ENCODE results near the gene CAPN9. TPM values are rescaled to one million over a fixed set of nuclear protein-coding genes. Genes with fewer than 3 reads are reported as not detected.

Gene CAPN9
- total RNA-seq, 1 donor from 2014 or later: 0.83 TPM

DNA sequence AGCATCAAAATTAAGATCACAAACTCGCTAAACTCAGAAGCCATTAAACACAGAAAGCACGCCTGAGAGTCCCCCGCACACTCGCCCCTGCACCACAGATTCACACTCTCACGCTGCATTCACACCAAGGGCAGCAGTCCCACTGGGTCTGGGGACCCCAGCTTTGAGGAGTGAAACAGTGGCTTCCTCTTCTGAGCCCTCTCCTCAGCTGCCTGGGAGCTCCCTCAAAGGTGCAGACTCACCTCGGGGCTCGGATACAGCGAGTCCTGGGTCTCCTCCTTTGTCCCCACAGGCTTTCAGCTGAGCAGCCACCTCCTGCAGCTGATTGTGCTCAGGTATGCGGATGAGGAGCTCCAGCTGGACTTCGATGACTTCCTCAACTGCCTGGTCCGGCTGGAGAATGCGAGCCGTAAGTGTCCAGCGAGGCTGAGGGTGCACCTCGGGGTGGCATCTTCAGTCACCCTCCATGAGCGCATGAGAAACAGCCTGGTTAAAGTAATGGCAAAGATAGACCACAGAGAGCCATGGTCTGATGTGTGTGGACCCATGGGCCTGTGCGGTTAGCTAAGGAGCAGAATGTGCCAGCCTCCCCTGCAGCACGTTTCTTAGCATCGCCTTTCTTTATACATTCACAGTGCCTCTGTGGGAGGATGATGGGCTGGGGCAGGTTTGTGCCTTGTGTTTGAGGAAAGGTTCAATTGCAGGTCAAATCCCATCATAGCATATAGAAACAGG lies 47.9 kb downstream of the CAPN9 start:
- no peak for DNase-seq (ENCODE audit: low spot score)

DNA sequence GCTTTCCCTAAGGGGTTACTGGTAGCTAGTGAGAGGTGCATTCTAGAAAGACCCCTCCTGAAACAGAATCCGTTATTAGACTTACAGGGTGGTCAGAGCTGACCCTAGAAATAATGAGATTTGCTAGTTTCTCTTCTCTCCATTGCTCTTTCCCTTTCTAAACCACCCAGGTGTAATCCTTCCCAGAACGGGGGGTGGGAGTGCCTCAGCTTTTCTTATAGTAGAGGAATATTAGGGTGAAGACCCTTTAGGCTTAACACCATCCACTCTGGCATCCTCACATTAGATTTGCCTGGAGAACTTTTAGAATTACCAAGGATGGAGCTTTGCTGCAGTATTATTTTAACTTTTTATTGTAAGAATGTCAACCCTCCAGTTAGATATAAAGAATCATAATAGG lies 49.4 kb downstream of the CAPN9 start:
- DNase-seq (ENCODE audit: low spot score): no peak

DNA sequence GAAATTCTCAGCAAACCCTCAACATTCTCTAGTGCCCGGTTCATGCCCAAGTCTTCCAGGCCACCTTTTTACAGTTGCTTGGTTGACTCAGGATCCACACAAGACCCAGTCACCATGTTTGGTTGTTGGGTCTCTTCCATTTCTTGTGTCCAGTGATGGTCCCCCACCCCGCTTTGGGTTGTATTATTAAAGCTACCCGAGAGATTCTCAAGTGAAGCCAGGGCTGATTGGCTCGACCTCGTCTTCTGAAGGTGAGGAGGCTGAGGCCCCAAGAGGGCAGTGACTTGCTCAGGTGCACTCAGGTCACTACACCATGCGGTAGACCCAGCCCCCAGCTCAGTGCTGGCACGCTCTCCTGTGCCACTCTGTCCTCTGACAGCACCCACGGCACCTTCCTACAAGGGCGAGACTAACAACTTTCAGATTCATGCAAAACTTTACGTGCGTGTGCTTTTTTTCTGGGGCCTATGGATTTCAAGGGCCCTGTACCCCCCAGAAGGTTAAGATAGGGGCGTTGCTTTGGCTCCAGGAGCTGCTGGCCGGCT lies 50.3 kb downstream of the CAPN9 start:
- DNase-seq (ENCODE audit: low spot score): peak; percentile 7

DNA sequence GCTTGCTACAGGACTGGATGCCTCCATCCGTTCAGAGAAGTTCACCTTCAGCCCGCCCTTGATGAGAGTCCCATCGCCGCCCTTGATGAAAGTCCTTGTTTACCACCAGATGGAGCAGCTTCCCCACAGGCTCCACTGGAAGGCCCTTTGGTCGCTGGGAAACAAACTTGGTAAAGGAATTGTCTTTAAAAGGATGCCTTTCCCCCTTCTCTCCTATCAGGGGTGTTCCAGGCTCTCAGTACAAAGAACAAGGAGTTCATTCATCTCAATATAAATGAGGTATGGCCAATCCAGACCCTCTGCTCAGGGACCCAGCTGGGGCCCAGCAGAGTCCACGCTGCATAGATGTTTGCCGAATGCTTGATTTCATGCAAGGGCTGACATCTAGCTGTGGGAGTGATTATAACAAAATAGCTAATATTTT lies 50.8 kb downstream of the CAPN9 start:
- DNase-seq (ENCODE audit: low spot score): peak; percentile 66

DNA sequence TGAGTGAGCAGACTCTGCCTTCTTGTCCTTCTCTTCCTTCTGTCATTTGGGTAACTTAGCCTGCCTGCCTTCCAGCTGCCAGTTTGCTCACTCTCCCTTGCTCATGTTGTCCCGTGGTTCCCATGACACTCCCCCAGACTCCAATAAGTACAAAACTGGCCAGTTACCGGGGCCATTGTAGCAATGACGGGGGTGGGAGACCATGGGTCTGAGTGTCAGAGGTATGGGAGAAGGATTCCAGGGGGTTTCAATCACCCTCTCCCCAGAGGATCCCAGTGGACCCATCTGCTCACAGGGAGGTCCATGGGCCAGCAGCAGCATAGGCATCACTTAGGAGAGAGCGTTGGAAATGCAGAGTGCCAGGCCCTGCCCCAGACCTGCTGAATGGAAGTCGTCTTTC lies 51.3 kb downstream of the CAPN9 start:
- DNase-seq (ENCODE audit: low spot score): peak; percentile 7

DNA sequence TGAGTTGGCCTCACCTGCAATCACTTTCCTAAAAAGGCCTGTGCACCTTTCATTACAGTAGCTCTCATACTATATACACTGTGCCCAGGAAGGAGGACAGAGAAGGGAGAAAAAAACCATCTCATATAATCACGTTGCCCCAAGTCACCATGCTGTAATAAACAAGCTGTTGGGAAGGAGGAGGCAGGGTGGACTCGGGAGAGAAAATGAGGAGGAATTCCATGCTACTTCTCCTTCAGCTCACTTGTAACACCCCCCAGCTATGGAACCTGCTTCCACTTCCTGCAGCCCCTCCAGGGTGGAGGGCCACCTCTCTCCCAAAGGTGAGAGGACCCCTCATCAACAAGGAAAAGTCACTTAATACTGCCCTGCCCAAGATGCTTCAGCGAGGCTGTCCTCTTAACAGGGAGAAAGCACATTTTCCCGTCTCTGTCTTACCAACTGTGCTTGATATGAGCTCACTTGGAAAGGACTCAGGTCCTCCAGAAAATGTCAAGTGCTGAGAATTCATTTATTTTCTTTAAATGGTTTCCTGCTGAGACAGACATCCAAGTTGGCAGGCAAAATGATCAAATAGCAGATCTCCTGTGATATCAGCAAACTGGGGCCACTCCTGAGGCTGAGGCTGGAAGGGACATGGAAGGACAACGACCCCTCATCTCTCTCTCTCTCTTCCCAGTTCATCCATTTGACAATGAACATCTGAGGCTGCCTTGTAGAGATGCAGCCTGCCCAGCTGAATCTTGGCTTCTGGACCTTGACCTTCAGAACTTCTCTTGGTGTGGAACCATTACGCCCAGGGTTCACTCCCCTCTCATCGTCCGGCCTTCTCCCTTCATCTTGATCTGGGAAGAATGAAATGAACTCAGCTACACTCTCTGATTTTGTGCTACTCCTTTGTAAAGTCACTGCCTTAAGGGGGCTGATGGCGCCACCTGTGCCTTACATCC lies 54.0 kb downstream of the CAPN9 start:
- peak; percentile 3 for DNase-seq (ENCODE audit: low spot score)

DNA sequence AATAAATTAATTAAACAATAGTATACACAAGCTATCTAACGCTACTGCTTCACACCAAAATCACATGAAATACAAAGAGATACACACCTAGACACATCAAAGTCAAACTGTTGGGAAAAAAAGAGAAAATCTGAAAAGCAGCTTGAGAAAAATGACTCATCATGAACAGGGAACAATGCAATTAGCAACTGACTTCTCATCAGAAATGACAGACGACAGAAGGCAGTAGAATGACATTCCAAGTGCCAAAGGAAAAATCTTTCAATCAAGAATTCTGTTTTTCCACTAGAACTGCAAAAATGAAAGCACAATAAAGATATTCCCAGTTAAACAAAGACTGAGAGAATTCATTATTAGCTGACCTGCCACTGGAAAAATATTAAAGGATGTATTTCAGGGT lies 57.2 kb downstream of the CAPN9 start:
- DNase-seq (ENCODE audit: low spot score): no peak

DNA sequence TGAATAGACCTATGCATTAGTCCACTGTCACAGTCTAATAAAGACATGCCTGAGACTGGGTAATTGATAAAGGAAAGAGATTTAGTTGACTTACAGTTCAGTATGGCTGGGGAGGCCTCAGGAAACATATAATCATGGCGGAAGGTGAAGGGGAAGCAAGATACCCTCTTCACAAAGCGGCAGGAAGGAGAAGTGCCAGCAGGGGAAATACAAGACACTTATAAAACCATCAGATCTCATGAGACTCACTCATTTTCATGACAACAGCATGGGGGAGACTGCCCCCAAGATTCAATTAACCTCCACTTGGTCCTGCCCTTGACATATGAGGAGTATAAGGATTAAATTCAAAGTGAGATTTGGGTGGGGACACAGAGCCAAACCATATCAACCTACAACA lies 59.4 kb downstream of the CAPN9 start:
- peak; percentile 0 for DNase-seq (ENCODE audit: low spot score)

DNA sequence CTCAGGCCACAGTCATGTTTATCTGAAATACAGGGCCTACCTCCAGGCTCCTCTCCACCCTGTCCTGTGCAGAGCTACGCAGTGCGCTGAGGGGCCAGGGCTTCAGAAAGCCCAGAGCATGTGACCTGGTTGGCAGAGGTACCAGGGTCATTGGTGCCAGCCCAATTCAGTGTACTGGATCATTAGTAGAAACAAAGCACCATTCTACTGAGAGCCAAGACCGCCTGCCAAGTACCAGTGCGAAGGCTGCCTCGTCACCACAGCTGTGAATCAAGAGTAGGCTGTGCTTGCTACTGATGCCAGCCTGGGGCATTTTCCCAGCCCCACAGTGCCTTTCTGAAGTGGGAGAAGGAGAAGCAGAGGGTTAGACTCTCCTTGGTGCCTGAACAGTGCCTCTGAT lies 59.8 kb downstream of the CAPN9 start:
- DNase-seq (ENCODE audit: low spot score): peak; percentile 12

DNA sequence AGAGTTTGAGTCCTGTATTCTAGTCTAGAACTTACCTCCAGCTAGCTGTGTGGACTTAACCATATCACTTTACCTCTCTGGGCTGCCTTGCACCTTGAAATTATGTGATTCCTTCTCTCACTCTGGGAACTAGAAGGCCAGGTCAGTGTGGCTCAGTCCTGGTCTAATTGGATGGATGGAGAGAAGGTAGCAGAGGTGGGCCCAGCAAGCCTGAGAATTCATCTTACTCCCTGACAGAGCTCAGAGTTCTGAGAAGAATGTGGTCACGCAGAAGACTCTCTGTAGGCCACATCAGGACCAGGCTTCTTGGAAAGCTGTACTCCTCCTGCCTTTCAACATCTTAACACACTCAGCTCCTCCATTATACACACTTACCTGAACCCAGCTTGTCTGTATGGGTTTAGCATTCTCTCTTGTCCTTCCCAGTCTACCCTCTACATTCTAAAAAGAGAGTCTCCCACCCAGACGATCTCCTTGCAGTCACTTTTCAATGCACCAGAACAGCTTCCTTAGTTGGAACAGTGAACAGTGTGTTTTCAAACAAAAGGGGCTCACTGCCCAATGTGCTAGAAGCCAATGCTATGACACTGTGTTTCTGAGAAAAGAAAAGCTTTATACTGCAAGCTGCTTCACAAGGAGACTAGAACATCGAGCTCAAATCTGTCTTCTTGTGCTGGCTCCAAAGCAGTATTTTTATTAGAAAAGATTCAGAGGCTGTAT lies 60.5 kb downstream of the CAPN9 start:
- DNase-seq (ENCODE audit: low spot score): peak; percentile 7

DNA sequence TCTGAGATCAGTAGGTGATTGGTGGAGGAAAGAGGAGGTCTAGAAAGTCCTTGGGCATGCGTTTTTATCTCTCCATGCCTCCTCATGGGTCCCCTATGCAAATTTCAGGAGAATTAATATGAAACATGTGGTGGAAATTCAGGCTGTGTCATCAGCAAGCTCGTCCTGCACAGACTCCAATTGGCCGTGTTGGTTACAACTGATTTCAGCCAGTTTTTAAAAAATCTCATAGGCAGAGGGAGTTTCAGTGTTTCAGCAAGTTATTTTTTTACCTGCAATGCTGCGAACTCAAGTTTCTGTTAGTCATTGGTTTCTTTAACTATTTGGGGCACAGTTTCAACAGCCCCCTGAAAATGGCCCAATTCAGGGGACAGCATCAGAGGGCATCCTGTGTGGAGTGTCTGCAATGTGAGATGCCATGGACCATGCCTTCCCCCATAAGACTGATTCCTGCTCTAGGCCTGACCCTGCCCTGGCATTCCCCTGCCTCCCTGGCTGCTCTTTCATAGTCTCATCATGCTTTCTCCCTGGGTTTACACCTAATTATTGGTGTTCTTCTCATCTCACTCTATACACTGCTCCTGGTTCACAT lies 61.2 kb downstream of the CAPN9 start:
- peak; percentile 3 for DNase-seq (ENCODE audit: low spot score)

DNA sequence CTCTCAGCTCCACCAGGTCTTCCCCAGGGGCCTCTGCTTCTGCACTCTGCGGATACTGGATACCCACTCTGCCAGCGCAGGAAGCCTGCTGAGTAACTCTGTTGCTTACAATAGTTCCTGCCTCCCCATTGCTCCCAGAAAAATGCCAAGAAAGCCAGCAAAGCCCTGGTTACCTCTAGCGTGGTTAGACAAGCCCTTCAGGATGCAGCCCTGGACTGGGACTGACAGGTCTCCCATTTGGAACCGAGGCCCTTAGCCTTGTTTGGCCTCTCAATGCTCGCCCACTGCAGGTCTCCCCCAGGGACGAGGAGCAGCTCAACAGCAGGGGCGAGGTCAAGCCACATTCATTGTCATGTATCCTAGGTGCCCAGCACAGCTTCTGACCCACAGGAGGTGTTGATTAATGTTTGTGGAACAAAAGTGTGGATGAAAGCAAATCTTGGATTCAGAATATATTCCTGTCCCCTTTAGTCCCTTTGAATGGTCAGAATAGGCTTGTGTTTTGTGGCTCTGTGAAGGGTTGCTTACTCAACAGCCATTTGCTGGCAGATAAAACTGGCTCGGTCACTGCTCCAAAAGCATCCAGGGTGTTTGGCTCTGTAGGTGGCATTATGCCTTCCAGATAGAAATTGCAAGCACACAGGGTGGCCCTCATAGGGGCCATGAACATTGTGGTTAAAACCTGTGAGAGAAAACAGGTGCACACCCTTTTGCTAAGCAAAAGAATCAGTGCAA lies 62.2 kb downstream of the CAPN9 start:
- peak; percentile 7 for DNase-seq (ENCODE audit: low spot score)

DNA sequence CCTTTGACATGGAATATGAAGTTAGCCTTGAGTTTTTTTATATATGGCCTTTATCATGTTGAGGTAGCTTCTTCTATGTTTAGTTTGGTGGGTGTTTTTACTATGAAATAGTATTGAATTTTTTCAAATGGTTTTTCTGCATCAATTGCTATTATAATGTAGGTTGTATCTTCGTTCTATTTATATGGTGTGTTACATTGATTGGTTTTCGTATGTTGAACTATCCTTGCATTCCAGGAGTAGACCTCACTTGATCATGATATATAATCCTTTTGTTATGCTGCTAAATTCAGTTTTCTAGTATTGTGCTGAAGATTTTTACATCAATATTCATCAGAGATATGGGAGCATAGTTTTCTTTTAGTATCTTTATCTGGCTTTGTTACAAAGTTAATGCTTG lies 65.4 kb downstream of the CAPN9 start:
- no peak for DNase-seq (ENCODE audit: low spot score)

DNA sequence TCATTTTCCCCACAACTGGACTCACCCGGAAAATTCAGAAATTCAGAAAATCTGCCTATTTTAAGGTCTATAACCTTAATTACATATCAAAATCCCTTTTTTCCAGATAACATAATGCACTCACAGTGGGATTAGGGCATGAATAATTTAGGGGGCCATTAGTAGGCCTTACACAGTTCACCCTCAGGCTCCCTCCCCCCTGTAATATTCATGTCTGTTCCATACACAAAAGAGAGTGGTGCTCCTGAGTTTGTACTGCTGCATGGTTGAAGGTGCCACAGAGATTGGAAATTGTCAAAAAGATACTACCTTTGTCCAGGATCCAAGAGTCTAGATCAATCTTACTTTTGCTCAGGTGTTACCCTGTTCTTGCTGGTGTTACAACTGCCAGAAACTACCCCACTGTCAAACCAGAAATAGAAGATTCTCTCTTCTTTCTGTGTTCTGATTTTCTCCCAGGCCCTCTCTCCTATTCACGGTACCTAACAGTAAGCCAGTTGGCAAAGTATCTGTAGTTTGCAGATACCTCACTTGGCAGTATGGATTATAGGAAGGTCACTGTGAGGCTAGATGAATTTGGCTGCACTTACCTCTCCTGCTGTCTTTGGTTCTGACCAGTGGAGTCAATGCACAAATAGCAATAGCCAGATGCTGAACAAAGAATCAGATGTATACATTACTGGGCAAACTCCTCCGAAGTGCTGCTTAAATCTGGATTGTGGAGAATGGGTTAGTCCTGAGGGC lies 67.9 kb downstream of the CAPN9 start:
- no peak for DNase-seq (ENCODE audit: low spot score)

DNA sequence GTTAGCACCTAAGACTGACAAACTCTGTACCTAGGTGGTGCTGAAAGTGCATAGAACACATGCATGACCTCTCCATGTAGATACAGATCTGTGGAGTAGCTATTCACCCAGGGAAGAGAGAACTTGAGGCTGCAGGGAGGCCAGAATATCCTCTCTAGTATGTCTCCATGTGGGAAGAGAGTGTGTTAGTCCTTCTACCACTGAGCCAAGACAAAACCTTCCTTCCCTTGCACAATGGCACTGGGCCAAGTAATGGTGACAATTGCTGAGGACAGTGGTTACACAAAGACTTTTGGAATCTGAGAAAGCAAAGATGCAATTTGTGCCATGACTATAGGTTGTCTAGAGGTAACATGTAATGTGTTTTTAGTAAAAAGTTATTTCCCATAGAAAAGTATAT lies 68.8 kb downstream of the CAPN9 start:
- peak; percentile 6 for DNase-seq (ENCODE audit: low spot score)

DNA sequence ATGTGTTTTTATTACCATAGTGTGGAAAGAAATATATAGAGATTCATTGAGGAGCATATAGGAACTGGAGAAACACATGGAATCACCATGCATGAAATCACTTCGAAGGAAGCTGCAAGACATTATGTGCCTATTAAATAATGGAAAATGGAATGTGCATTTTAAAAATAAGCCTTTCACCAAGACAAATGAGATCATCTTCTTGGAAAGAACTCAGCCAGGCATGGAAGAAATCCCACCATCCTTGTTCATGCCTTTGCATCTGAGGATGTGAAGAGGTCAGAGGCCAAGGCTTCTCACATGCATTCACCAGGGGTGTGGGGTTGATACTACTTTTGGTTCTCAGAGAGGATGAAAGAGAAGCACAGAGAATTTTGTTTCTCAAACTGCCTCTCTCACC lies 71.2 kb downstream of the CAPN9 start:
- peak; percentile 4 for DNase-seq (ENCODE audit: low spot score)

DNA sequence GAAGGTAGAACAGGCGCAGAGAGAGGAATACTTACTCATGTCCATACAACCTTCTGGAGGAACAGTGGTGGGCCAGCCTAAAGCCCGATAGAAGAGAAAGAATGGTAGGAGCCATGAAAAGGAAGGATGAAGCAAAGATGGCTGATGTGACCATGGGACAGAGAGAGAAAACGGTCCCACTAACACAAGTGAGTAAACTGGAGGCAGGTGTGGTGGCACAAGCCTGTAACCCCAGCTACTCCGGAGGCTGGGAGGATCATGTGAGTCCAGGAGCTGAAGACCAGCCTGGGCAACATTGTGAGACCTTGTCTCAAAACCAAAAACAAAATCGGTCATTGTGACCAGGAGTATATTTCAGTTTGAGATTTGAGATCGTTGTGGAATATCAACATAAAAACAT lies 71.7 kb downstream of the CAPN9 start:
- DNase-seq (ENCODE audit: low spot score): peak; percentile 3

DNA sequence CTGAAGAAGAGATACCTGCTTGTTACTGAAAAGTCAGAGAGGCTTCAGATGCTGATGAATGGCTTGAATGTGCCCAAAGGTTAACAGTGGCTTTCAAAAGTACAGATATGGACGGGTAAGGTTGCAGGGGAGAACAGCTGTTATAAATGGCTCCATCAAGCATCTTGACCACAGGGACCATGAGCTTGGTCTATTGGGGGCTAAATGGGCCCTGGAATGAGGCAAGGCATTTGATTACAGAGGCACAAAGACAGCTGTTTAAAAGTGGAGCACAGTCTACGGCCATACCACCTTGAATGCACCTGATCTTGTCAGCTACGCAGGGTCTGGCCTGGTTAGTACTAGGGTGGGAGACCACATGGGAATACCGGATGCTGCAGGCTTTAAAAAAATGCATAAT lies 72.8 kb downstream of the CAPN9 start:
- peak; percentile 7 for DNase-seq (ENCODE audit: low spot score)

DNA sequence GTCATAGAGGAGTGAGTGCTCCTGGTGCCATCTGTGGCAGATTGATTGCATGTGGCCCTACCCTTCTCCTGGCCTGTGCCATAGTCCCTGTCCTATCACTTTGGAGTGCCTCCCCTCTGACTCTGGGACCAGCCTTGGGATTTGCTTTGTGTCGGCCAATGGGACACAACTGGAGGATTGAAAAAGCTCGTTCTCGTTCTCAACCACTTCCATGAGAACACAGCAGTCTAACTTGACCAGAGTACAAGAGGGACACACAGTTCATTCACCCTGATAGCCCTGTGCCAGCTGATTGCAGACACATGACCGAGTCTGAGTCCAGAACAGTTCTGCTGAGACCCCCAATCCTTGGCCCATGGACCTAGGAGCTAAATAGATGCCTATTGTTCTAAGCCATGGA lies 73.4 kb downstream of the CAPN9 start:
- peak; percentile 8 for DNase-seq (ENCODE audit: low spot score)

DNA sequence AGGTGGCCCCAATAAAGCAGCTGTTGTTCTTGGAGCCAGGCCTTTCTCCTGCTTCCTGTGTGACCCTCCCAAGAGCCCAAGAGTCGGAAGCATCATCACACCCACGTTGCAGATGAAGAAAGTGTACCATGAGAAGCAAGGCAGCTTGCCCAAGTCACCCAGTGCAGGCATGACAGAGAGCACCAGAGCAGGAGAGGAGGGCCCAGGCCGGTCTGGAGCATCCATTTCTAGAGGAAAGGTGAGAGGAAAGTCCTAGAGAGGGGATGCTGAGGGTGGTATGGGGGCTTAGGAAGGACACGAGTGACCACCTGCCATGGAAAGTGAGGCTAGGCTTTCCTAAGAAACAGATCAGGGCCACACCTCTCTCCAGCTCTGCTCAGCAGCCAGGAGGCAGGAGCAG lies 74.2 kb downstream of the CAPN9 start:
- peak; percentile 4 for DNase-seq (ENCODE audit: low spot score)
